HG02588 (cell line): ENCODE measurements around the gene L3MBTL3.
"Not testable (repeated sequence)": the region's sequence is repeated elsewhere in the genome, so short reads cannot be mapped to it uniquely, and the experiment has no call there.

ENCODE experiments used
- ATAC-seq: cut with Tn5 transposase; IDR thresholded peaks from one replicate; pipeline ENCODE4 v1.9.1; 2021; ENCODE audit warnings: mild to moderate bottlenecking, moderate library complexity; ENCODE audit not compliant: unreplicated experiment

L3MBTL3 gene

GRCh38 chr6:130134582-130134981 lies 116.2 kb downstream of the L3MBTL3 start:
- no peak for ATAC-seq

GRCh38 chr6:130136798-130137197 lies 118.4 kb downstream of the L3MBTL3 start:
- ATAC-seq = no peak

DNA sequence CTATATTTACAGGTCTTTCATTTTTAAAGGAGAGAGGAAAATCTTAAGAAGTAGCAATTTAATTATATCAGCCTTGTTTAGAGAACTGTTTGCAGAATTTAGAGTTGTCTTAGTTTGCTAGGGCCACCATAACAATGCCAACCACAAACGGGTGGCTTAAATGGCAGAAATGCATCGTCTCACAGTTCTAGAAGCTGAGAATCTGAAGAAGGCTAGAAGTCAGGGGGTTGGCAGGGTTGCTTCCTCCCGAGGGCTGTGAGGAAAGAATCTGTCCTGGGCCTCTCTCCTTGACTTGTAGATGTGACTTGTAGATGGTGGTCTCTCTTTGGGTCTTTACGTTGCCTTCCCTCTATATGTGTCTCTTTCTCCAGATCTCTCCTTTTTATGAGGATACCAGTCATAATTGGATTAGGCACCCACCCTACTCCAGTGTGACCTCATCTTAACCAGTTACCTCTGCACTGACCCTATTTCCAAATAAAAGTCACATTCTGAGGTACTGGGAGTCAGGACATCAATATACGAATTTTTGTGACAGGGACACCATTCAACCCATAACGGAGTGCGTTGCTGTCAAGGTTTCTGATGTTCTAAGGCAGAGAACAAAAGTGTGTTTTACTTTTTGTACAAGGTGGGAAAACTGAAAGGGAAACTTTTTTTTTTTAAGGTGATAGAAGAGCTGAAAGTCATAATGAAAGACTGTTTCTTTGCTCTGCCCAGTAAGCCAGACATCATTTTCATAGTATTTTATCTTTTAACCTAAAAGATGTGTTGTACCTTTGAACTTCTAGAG lies 119.9 kb downstream of the L3MBTL3 start:
- ATAC-seq = no peak

DNA sequence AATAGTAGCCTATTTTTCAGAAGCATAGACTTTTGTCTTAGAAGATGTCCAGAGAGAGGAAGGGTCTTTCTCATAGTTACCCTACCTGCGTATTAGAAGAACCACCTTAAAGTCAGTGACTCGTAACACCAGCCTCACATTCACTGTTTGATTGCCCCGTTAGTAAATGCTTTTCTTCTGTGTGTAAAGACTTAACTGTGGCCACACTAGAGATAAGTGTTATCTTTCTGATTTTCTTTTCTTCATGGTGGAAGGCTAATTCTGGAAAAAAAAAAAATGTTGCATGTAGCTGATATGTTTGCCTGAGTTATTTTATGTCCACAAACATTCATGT lies 120.5 kb downstream of the L3MBTL3 start:
- no peak for ATAC-seq

DNA sequence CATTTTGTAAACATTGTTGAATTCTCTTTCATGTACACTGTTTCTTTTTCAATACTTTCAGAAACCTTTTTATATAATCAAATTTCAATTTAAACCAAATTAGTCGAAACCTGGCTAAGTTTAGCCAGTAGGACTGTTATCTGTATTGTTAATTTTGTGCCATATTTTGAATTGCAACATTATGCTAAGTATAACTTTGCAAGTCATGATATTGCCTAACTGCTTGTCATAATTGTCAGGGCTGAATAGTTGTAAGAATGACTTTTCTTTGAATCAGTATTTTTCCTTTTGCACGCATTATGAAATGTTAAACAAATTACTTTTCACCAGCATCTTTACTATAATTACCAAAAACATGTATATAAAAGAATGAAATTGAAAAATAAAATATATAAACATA lies 121.7 kb downstream of the L3MBTL3 start:
- no peak for ATAC-seq

GRCh38 chr6:130143709-130144108 lies 125.3 kb downstream of the L3MBTL3 start:
- no peak for ATAC-seq

- no peak for ATAC-seq
Observed at GRCh38 chr6:130147111-130147510, 128.7 kb downstream of the L3MBTL3 start.

DNA sequence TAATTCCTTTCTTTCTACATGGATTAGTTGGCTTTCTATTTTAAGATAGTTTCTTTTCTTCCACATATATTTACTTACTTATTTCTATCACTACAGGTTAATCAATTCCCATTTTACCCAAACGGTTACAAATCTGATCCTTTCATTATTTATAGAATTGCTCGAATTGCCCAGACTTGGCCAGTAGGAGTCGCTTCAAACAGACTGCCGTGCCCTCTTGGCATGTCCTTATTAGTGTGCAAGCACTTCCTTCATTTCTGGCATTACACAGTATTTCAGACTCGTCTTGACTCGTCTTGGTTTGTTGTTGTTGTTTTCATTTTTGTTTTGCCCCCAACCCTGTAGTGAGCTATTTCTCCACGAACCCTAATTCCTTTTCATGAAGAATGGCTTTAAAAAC lies 129.8 kb downstream of the L3MBTL3 start:
- no peak for ATAC-seq

DNA sequence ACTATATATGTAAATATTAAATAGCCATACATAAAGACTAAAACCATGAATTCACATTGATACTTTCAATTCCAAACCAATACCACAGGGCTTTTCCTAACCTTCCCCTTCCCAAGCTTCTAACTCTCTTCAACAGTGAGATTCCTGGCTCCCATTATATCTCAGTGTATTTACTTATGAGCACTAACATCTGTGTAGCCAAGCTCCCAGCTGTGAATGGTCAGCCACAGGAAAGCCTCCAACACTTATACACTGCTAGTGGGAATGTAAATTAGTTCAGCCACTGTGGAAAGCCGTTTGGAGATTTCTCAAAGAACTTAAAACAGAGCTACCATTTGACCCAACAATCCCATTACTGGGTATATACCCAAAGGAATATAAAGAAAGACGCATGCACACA lies 130.6 kb downstream of the L3MBTL3 start:
- ATAC-seq = not testable (repeated sequence)

- ATAC-seq = no peak
Observed at GRCh38 chr6:130150906-130151305, 132.5 kb downstream of the L3MBTL3 start.

GRCh38 chr6:130152908-130153510 lies 134.6 kb downstream of the L3MBTL3 start:
- no peak for ATAC-seq

- no peak for ATAC-seq
Observed at GRCh38 chr6:130156908-130157307, 138.5 kb downstream of the L3MBTL3 start.

- no peak for ATAC-seq
Observed at GRCh38 chr6:130158056-130158455, 139.7 kb downstream of the L3MBTL3 start.

DNA sequence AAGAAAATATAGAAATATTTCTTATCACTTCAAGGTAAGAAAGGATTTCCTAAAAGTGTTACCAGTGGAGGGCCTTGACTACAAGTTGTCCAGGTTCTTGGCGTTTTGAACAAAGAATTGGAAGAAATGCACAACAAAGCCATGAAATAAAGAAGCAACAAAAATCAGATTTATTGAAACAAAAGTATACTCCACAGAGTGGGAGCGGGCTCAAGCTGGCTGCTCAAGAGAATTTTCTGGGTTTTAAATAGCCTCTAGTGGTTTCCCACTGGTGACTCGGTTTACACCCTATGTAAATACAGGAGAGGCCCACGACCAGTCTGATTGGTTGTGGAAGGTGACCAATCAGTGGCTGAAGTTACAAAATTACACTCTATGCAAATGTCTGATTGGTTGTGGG lies 140.2 kb downstream of the L3MBTL3 start:
- no peak for ATAC-seq

GRCh38 chr6:130159956-130160355 lies 141.6 kb downstream of the L3MBTL3 start:
- ATAC-seq = no peak

DNA sequence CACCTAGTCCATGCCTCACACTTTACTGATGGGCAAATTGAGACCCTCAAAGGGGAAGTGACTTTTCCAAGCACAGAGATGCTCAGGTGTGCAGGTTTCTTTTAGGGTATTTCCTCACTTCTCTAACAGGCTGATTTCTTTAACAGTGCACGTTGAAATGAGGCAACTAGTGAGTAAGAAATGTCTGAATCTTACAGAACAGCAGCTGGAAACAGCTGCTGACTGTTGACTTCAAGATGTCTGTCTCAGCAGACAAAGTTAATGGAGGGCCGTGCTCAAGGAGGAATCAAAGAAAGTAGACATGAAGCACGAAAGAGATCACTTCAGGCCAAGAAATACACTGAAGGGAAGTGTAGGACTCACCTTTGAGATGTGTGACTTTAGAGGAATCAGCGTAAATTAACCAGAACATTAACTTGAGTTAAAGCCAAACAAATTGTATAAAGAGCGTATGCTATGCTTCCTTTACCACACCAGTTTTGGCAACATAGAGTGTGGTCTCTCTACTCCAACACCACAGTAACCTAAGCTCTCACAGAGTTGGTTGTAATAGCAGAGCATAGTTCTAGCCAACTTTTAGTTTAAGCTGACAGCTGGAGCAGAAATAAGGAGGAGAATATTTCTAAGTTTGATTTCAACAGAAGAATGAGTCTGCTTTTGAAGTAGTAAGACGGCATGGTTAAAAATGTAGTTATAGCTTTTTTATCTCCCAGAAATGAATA lies 143.5 kb downstream of the L3MBTL3 start:
- no peak for ATAC-seq

DNA sequence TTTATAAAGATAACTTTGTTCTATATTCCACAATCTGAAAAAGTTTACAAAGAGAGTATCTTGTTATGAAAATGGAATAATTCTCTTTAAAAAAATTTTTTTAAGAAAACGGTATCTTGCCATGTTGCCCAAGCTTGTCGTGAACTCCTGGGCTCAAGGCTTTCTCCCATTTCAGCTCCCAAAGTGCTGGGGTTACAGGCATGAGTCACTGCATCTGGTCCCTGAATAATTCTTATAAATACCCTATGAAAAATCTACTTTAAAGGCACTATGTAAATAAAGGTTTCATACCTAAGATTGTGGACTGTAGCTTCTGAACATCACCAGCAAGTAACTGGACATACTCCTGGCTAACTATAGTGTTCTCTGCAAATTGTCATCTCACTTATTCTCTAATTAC lies 144.0 kb downstream of the L3MBTL3 start:
- no peak for ATAC-seq

- ATAC-seq = no peak
Observed at GRCh38 chr6:130163266-130163665, 144.9 kb downstream of the L3MBTL3 start.

GRCh38 chr6:130164251-130164650 lies 145.9 kb downstream of the L3MBTL3 start:
- no peak for ATAC-seq

GRCh38 chr6:130167655-130168054 lies 149.3 kb downstream of the L3MBTL3 start:
- ATAC-seq = no peak

GRCh38 chr6:130170160-130170559 lies 151.8 kb downstream of the L3MBTL3 start:
- ATAC-seq = not testable (repeated sequence)

- not testable (repeated sequence) for ATAC-seq
Observed at GRCh38 chr6:130173377-130174004, 155.1 kb downstream of the L3MBTL3 start.
